Measurements from ENCODE around the gene TTC13.
A peak's percentile ranks its signal among the peaks of the same experiment; 100 is the strongest.

TTC13 gene

DNA sequence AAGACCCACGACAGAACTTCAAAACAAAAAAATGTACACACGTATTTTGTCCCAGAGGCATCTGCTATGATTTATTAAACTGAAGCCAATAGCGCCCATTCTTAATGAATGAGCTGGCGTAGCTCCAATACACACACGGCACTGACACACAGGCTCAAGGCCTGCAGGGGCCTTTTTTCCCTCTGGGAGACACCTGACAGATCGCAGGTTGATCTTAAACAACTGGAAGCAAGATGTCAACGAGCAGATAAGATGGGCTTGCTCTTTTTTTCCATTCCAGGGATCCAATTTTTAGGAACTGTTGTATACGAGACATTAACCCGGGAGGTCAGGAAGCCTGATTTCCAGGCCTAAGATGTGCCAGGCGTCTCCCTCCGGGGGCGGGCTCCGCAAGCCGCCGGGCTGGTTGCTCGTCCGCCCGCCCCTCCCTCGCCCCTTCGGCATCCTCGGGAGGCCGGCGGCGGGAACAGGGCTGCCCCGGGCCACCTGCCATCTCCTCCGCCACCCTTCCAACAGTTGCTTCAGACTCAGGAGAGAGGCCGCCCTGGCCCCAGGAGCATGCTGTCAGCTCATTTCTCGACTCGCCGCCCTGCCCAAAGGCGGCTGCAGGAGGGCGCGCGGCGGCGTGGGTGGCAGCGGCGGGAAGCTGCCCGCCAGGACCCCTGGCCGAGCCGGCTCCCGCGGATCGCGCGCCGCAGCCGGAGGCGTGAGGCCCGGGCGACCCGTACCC, 735 bp downstream of the TTC13 start:
- peak overlapping the region; percentile 98 for H3K27ac Mint-ChIP-seq
- H3K27me3 Mint-ChIP-seq, result no peaks in the 10 kb centered on the region
- H3K9me3 Mint-ChIP-seq (ENCODE audit: low read depth), result no peaks in the 10 kb centered on the region
- peaks cover 2% of the 10 kb centered on the region for H3K36me3 Mint-ChIP-seq
- peak overlapping the region; percentile 98 for H3K4me3 Mint-ChIP-seq
- H3K4me1 Mint-ChIP-seq (ENCODE audit: low read depth), result peaks cover 49% of the 10 kb centered on the region

DNA sequence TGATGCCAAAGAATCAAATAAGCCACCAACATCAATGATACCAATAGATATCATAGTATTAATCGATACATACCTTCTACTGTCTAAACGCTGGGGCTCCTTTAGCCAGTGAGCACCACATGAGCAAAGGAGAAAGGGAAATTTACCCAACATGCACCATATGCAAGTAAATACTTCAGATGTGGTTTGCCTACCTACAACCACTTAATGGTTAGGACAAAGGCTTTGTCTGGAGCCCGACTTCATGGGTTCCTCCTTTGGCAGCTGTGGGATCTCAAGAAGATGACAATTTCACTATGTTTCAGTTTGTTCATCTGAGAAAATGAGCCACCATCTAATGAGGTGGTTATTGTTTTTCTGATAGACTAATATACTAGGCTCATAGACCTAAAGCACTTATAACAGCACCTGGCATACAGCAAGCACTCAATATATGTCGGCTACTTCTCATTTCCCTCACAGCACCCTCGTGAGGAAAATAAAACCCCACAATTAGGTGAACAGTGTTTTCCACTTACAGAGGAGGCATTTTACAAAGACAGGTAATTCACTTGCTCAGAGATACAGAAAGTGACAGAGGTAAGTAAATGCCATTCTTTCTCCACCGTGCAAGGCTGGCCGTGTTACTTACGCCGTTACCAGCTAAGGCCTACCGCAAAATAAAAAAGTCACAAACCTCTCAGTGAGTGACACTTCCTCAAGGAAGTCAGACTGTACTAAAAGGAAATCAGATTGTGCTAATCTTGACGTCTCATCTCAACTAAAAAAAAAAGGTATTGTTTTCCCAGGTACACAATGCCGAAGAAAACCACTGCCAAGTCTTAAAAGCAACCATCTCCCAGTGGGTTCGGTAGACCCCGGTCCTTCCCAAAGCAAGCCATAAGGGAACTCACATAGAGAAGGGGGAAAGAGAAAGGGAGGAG, 1.6 kb downstream of the TTC13 start:
- Mint-ChIP-seq H3K9me3 (ENCODE audit: low read depth) (no peaks in the 10 kb centered on the region), H3K27ac (peak overlapping the region; percentile 98), H3K36me3 (peaks cover 2% of the 10 kb centered on the region), H3K4me3 (peak overlapping the region; percentile 98), H3K27me3 (no peaks in the 10 kb centered on the region), H3K4me1 (ENCODE audit: low read depth) (peaks cover 58% of the 10 kb centered on the region)

DNA sequence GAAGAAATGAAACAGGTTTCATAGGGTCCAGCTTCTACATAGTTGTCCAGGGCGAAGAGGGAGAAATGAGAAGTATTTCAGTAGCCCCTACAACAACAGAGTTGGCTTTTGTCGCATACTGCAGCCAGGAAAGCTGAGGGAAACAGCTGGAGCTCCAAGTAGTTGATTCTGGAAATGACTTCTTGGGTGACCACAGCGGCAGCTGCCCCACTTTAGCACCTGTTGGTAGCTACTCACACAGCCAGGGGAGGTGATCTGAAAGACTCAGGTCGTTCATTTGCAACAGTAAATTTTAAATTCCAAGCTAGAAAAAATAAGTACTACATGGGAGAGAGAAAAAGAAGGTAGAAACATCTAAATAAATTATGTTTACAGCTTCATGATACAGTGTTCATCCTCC, 2.3 kb downstream of the TTC13 start:
- Mint-ChIP-seq H3K36me3 (peaks cover 2% of the 10 kb centered on the region), H3K27me3 (no peaks in the 10 kb centered on the region), H3K4me3 (peak overlapping the region; percentile 98), H3K27ac (peak overlapping the region; percentile 98), H3K4me1 (ENCODE audit: low read depth) (peaks cover 65% of the 10 kb centered on the region), H3K9me3 (ENCODE audit: low read depth) (no peaks in the 10 kb centered on the region)

DNA sequence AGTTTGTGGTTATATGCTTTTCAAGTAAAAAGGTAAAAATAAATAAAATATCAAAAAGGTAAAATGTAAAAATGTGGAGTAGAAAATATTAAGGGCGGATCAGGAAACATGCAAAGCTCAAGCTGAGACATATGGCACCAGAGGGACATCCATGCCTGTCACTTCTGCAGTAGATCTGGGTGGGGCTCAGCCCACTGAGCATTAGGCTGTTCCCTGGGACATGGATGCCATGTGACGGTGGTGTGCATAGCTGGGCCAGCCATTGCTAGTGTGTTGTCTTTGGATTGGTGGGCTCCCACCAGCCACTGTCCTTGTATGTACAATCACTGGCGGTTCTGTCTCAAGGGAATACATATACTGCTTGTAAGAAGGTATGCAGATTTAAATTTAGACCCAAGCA, 3.0 kb downstream of the TTC13 start:
- no peak overlapping the region for H3K4me3 Mint-ChIP-seq
- peaks cover 69% of the 10 kb centered on the region for H3K4me1 Mint-ChIP-seq (ENCODE audit: low read depth)
- no peak overlapping the region for H3K27ac Mint-ChIP-seq
- H3K36me3 Mint-ChIP-seq, result peaks cover 2% of the 10 kb centered on the region
- H3K27me3 Mint-ChIP-seq, result no peaks in the 10 kb centered on the region
- H3K9me3 Mint-ChIP-seq (ENCODE audit: low read depth), result no peaks in the 10 kb centered on the region

DNA sequence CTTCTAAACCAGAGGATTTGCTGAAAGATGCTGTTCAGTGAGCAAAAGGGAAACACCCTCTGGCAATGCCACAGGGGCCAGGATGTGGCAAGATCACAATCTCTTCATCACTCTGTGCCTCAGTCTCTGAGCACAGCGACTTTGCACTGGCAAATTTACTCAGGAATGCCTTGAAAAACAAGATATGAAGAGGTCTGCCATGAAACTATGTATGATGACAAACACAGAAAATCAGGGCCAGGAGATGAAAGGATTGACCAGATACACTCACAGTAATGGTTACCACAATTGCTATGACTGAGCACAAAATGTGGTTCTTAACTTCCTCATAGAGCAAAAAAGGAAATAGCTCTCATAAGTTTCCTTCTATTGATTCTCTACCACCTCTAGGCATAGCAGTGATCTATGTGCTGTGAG, 5.8 kb downstream of the TTC13 start:
- peaks cover 2% of the 10 kb centered on the region for H3K36me3 Mint-ChIP-seq
- peaks cover 74% of the 10 kb centered on the region for H3K4me1 Mint-ChIP-seq (ENCODE audit: low read depth)
- no peaks in the 10 kb centered on the region for H3K27me3 Mint-ChIP-seq
- H3K27ac Mint-ChIP-seq, result peak overlapping the region; percentile 86
- no peaks in the 10 kb centered on the region for H3K9me3 Mint-ChIP-seq (ENCODE audit: low read depth)
- H3K4me3 Mint-ChIP-seq, result peak overlapping the region; percentile 60

DNA sequence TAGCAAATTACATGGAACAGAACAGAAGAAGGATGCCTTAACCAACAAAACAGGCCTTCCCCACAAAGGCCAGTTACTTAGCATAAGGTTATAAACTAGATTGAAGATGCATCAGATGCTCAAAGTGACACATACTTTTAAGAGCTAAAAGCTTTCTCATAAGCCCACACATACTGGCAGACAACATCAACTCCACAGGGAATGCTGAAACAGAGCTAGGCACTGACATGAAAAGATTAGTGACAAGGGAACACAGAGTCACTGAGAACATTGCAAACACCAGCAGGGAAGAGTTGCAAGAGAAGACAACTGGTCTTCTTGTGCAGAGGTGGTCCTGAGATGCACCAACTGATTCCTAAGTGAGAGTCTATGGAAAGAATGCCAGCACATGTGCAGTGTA, 6.9 kb downstream of the TTC13 start:
- Mint-ChIP-seq H3K27ac (peak overlapping the region; percentile 5), H3K36me3 (peaks cover 2% of the 10 kb centered on the region), H3K4me3 (no peak overlapping the region), H3K4me1 (ENCODE audit: low read depth) (peaks cover 68% of the 10 kb centered on the region), H3K27me3 (no peaks in the 10 kb centered on the region), H3K9me3 (ENCODE audit: low read depth) (no peaks in the 10 kb centered on the region)

DNA sequence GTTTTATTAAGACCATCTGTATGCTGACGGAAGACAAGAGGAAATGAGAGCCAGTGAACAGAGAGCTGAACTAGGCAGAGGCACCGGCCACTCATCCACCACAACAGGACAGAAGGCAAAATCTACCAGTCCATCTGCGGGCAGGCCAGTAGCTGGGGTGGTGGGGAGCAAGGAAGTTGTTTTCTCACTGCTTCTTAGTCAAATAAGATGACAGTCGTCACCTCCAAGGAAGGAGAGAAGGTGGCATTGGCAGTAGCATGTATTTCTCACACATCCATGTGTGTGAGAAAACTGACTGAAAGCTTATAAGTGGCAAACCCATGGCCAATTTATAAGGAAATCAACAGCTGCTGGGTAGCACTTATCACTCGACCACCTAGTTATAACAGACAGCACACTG, 8.2 kb downstream of the TTC13 start:
- no peak overlapping the region for H3K4me3 Mint-ChIP-seq
- H3K36me3 Mint-ChIP-seq, result peaks cover 2% of the 10 kb centered on the region
- H3K9me3 Mint-ChIP-seq (ENCODE audit: low read depth), result no peaks in the 10 kb centered on the region
- no peak overlapping the region for H3K27ac Mint-ChIP-seq
- H3K4me1 Mint-ChIP-seq (ENCODE audit: low read depth), result peaks cover 56% of the 10 kb centered on the region
- H3K27me3 Mint-ChIP-seq, result no peaks in the 10 kb centered on the region

DNA sequence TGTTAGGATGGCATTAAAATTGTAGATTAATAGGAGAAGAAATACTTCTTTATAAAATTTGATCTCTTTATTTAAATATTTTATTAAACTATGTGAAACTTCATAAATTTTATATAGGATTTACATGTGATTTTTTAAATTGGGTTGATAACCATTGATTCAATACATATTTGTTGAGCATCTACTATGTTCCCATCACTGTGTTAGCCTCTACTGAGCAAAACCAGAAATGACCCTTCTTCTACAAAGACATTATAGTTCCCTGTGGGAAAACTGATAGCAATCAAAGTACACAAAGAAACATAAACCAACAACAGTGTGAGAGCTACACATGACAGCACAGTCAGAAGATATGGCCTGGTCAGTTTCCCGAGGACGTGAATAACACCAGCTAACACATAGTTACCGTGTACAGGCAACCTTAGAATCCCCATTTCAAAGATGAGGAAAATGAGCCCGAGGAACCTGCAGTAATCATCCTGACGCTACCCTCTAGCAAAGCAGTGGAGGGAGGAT, 12.2 kb downstream of the TTC13 start:
- Mint-ChIP-seq H3K9me3 (ENCODE audit: low read depth) (no peaks in the 10 kb centered on the region), H3K36me3 (no peaks in the 10 kb centered on the region), H3K4me1 (ENCODE audit: low read depth) (peaks cover 51% of the 10 kb centered on the region), H3K4me3 (no peak overlapping the region), H3K27ac (no peak overlapping the region), H3K27me3 (no peaks in the 10 kb centered on the region)

DNA sequence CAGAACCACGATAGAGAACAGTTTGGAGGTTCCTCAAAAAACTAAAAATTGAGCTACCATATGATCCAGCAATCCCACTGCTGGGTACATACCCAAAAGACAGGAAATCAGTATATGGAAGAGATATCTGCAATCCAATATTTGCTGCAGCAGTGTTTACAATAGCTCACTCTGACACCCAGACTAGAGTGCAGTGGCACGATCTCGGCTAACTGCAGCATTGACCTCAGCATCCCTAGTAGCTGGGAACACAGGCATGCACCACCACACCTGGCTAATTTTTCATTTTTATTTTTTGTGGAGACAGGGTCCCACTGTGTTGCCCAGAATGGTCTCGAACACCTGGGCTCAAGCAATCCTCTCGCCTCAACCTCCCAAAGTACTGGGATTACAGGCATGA, 13.1 kb downstream of the TTC13 start:
- Mint-ChIP-seq H3K27ac (no peak overlapping the region), H3K36me3 (peaks cover 2% of the 10 kb centered on the region), H3K27me3 (no peaks in the 10 kb centered on the region), H3K9me3 (ENCODE audit: low read depth) (no peaks in the 10 kb centered on the region), H3K4me3 (no peak overlapping the region), H3K4me1 (ENCODE audit: low read depth) (peaks cover 52% of the 10 kb centered on the region)

DNA sequence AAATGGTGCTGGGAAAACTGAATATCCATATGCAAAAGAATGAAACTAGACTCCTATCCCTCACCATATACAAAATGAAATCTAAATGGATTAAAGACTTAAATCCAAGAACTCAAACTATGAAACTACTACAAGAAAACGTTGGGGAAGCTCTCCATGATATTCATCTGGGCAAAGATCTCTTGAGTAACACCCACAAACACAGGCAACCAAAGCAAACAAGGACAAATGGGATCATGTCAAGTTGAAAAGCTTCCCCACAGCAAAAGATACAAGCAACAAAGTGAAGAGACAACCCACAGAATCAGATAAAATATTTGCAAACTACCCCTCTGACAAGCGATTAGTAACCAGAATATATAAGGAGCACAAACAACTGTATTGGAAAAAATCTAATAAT, 13.8 kb downstream of the TTC13 start:
- Mint-ChIP-seq H3K36me3 (peaks cover 6% of the 10 kb centered on the region), H3K27me3 (no peaks in the 10 kb centered on the region), H3K4me1 (ENCODE audit: low read depth) (peaks cover 49% of the 10 kb centered on the region), H3K27ac (no peak overlapping the region), H3K4me3 (no peak overlapping the region), H3K9me3 (ENCODE audit: low read depth) (no peaks in the 10 kb centered on the region)

DNA sequence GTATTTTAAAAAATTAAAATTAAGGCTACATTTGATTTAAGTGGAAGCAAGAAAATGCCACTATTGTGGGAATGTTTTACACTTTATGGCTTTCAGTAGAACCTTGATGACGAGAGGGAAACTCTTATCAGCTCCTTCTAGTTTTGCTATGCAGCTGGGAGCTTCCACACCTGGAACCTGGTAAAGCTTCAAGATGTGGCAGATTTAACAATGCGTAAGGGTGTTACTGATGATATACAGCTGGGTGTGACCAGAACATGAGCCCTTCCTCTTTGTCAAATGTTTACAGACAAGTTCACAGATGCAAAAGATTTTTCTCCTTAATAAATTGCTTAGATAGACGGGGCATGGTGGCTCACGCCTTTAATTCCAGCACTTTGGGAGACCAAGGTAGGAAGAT, 20.3 kb downstream of the TTC13 start:
- H3K4me3 Mint-ChIP-seq, result no peak overlapping the region
- H3K9me3 Mint-ChIP-seq (ENCODE audit: low read depth), result no peaks in the 10 kb centered on the region
- H3K4me1 Mint-ChIP-seq (ENCODE audit: low read depth), result peaks cover 26% of the 10 kb centered on the region
- peaks cover 17% of the 10 kb centered on the region for H3K36me3 Mint-ChIP-seq
- H3K27me3 Mint-ChIP-seq, result no peaks in the 10 kb centered on the region
- H3K27ac Mint-ChIP-seq, result no peak overlapping the region

DNA sequence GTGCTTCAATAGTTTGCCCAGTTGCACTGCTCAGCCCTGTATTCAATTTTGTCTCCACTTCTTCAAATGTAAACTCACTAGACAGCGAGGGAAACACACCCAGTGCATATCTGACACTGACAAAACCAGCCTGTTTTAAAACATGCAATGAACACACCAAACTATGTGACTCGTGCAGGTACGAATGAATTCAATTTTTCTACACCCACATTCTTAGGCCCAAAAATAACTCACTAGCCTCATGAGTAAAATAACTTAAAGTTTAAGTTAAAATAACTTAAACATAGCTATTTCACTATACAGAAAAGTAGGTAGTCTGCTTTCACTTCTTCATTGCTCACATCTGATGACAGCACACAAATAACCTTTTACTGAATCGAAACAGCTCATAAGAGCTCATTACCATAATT, 21.1 kb downstream of the TTC13 start:
- Mint-ChIP-seq H3K9me3 (ENCODE audit: low read depth) (no peaks in the 10 kb centered on the region), H3K27me3 (no peaks in the 10 kb centered on the region), H3K27ac (no peak overlapping the region), H3K4me3 (no peak overlapping the region), H3K4me1 (ENCODE audit: low read depth) (peaks cover 22% of the 10 kb centered on the region), H3K36me3 (peaks cover 17% of the 10 kb centered on the region)

DNA sequence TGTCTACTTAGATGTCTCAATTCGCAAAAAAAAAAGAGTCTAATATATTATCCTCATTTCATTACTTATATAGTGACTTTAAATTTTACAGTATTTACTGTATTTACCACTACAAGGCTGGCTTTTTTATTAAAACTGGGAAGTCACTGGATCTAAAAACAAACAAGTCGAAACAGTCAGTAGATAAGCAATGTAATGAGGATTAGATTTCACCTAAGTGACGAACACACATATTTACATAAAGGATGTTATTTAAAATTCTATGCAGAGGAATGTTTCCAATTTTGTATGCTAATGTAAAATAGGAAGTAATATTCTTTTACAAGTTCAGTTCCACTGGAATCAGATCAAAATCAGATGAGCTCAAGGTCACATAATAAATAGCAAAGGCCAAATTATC, 28.3 kb downstream of the TTC13 start:
- Mint-ChIP-seq H3K4me3 (no peak overlapping the region), H3K4me1 (ENCODE audit: low read depth) (peaks cover 5% of the 10 kb centered on the region), H3K27me3 (no peaks in the 10 kb centered on the region), H3K27ac (no peak overlapping the region), H3K9me3 (ENCODE audit: low read depth) (no peaks in the 10 kb centered on the region), H3K36me3 (peaks cover 12% of the 10 kb centered on the region)

DNA sequence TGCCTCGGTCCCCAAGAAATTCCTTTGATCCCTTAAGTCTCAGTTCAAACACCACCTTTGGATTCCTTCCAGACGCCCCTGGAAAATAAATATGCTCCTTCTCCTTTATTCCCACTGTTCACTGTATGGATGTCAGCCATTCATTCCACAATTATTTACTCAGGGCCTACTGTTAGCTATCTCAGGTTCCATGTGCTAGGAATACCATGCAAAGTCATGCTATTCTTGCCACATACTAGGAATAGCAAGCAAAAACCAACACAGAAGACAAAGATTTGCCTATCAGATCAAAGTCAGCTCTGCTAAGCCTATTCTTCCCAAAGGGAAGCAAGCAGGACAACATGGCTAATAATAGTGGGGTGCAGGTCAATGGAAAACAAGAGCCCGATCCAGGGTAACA, 29.8 kb downstream of the TTC13 start:
- no peak overlapping the region for H3K27ac Mint-ChIP-seq
- no peak overlapping the region for H3K4me3 Mint-ChIP-seq
- H3K9me3 Mint-ChIP-seq (ENCODE audit: low read depth), result no peaks in the 10 kb centered on the region
- no peaks in the 10 kb centered on the region for H3K27me3 Mint-ChIP-seq
- H3K4me1 Mint-ChIP-seq (ENCODE audit: low read depth), result peaks cover 3% of the 10 kb centered on the region
- peaks cover 12% of the 10 kb centered on the region for H3K36me3 Mint-ChIP-seq

DNA sequence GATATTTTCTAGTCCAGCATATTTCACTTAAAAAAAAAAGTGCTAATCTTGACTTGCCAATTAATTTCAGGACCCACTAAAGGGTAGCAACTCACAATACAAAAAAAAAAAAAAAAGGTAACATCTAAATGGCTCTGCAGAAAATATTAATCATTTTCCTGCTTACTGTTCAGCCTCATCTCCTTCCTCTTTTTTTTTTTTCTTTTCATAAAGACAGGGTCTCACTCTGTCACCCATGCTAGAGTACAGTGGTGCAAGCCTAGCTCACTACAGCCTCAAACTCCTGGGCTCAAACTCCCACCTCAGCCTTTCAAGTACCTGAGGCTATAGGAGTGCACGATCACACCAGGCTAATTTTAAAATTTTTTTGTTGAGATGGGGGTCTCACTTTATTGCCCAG, 30.4 kb downstream of the TTC13 start:
- Mint-ChIP-seq H3K4me3 (no peak overlapping the region), H3K27me3 (no peaks in the 10 kb centered on the region), H3K4me1 (ENCODE audit: low read depth) (peaks cover 3% of the 10 kb centered on the region), H3K36me3 (peaks cover 13% of the 10 kb centered on the region), H3K9me3 (ENCODE audit: low read depth) (no peaks in the 10 kb centered on the region), H3K27ac (no peak overlapping the region)

Data from activated naive CD8-positive, alpha-beta T cell (primary cell).